Activated T-cell treated with anti-CD3 and anti-CD28 coated beads for 48 hours (primary cell): Measurements from ENCODE around the gene TMEM17.

Experiments
- DNase-seq: peaks from one replicate; pipeline ENCODE4 v3.0.0-alpha.2; 2020; ENCODE audit warnings: low read depth

The TMEM17 gene

GRCh38 chr2:62472312-62472711, 33.7 kb downstream of the TMEM17 start:
- no peak for DNase-seq

- no peak for DNase-seq
Measured at GRCh38 chr2:62471816-62472215, 34.2 kb downstream of the TMEM17 start.

- DNase-seq: no peak
Measured at GRCh38 chr2:62471404-62471803, 34.6 kb downstream of the TMEM17 start.

- no peak for DNase-seq
Measured at GRCh38 chr2:62469548-62469947, 36.4 kb downstream of the TMEM17 start.

GRCh38 chr2:62469114-62469513, 36.9 kb downstream of the TMEM17 start:
- DNase-seq: no peak

GRCh38 chr2:62467475-62468321, 38.3 kb downstream of the TMEM17 start:
- no peak for DNase-seq

GRCh38 chr2:62467100-62467474, 38.9 kb downstream of the TMEM17 start:
- no peak for DNase-seq

- no peak for DNase-seq
Measured at GRCh38 chr2:62466503-62466854, 39.5 kb downstream of the TMEM17 start.

GRCh38 chr2:62465741-62466502, 40.1 kb downstream of the TMEM17 start:
- no peak for DNase-seq

- DNase-seq: no peak
Measured at GRCh38 chr2:62465039-62465740, 40.8 kb downstream of the TMEM17 start.

GRCh38 chr2:62464221-62465007, 41.6 kb downstream of the TMEM17 start:
- no peak for DNase-seq

GRCh38 chr2:62462211-62462610, 43.8 kb downstream of the TMEM17 start:
- DNase-seq: no peak

GRCh38 chr2:62461707-62462106, 44.3 kb downstream of the TMEM17 start:
- no peak for DNase-seq

- DNase-seq: no peak
Measured at GRCh38 chr2:62461017-62461553, 44.9 kb downstream of the TMEM17 start.

- no peak for DNase-seq
Measured at GRCh38 chr2:62460175-62460574, 45.8 kb downstream of the TMEM17 start.

- DNase-seq: no peak
Measured at GRCh38 chr2:62459672-62460071, 46.3 kb downstream of the TMEM17 start.

GRCh38 chr2:62459106-62459505, 46.9 kb downstream of the TMEM17 start:
- no peak for DNase-seq

- DNase-seq: no peak
Measured at GRCh38 chr2:62458671-62459081, 47.3 kb downstream of the TMEM17 start.

GRCh38 chr2:62458206-62458641, 47.8 kb downstream of the TMEM17 start:
- DNase-seq: no peak

- DNase-seq: no peak
Measured at GRCh38 chr2:62457556-62457955, 48.4 kb downstream of the TMEM17 start.

- DNase-seq: peak; percentile 67
Measured at GRCh38 chr2:62456721-62457539, 49.1 kb downstream of the TMEM17 start.
